ENCODE measurements around the gene LYPD4. TPM values are rescaled to one million over a fixed set of nuclear protein-coding genes. Genes with fewer than 3 reads are reported as not detected.

LYPD4 gene
- total RNA-seq, 2 experiments from 2014 or later, result not detected

DNA sequence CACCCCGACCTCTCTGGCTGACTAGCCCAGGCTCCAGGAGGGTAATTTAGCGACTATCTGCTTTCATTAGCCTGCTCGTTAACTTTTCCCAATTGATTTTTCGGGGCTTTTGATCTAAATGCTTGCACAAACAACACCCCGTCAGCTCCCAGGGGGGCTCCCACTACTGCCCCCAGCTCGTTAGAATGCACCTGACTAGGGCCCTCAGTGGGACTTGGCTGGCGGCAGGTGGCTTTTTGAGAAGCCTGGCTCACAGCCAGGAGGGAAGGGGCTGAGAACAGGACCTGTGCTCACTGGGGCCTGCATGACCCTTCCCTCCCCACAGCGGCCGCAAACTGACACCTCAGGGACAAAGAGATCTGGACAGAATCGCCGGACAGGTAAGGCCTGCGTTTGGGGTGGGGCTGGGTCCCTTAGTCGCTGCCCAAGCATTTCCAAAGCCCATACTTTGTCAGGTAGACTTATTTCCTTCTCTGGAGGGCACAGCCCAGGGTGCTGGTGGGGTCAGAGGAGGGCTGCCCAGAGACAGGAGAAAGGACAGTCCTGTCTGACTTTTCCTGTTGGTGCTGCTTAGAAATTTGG, 25.0 kb upstream of the LYPD4 start:
- intact Hi-C loops (cut with micrococcal nuclease), result no loop called here
- DNase-seq (no peak), ATAC-seq (no peak)
- H3K27me3 Mint-ChIP-seq, result no peaks in the 10 kb centered on the region
- peak overlapping the region; percentile 5 for H3K4me3 Mint-ChIP-seq
- peaks cover 77% of the 10 kb centered on the region for H3K4me1 Mint-ChIP-seq (ENCODE audit: low read depth)
- peak overlapping the region; percentile 84 for H3K27ac Mint-ChIP-seq
- ChIA-PET CTCF (interaction anchor here (1.1 to 6.7 kb wide), 2 partner anchors 10 to 18 kb away, joined by 3 to 48 read pairs; partner anchors contain the start of gene RPS19), POLR2A (interaction anchor here (0.8 to 13.4 kb wide), 10 partner anchors 8 to 89 kb away, joined by 3 to 282 read pairs (median 4); partner anchors contain the start of genes ARHGEF1, CD79A, RABAC1 and RPS19)
- no peaks in the 10 kb centered on the region for H3K9me3 Mint-ChIP-seq
- peaks cover 58% of the 10 kb centered on the region for H3K36me3 Mint-ChIP-seq (ENCODE audit: low read depth)
- TF ChIP-seq, protein P1, sequence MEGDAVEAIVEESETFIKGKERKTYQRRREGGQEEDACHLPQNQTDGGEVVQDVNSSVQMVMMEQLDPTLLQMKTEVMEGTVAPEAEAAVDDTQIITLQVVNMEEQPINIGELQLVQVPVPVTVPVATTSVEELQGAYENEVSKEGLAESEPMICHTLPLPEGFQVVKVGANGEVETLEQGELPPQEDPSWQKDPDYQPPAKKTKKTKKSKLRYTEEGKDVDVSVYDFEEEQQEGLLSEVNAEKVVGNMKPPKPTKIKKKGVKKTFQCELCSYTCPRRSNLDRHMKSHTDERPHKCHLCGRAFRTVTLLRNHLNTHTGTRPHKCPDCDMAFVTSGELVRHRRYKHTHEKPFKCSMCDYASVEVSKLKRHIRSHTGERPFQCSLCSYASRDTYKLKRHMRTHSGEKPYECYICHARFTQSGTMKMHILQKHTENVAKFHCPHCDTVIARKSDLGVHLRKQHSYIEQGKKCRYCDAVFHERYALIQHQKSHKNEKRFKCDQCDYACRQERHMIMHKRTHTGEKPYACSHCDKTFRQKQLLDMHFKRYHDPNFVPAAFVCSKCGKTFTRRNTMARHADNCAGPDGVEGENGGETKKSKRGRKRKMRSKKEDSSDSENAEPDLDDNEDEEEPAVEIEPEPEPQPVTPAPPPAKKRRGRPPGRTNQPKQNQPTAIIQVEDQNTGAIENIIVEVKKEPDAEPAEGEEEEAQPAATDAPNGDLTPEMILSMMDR (IDR thresholded peaks at IDR 0.05), result no peak

DNA sequence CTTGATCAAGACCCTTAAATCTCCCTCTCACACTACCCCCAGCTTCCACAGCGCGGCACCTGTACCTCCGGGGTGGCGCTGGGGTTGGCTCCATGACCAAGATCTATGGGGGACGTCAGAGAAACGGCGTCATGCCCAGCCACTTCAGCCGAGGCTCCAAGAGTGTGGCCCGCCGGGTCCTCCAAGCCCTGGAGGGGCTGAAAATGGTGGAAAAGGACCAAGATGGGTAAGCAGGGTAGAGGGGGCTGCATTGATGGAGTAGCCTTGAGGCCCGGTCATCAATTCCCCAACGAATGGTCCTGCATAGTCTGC, 24.5 kb upstream of the LYPD4 start:
- H3K4me1 Mint-ChIP-seq (ENCODE audit: low read depth), result peaks cover 80% of the 10 kb centered on the region
- TF ChIP-seq, protein P1 (IDR thresholded peaks at IDR 0.05), result no peak
- POLR2A ChIA-PET, result interaction anchor here (0.9 to 13.4 kb wide), 9 partner anchors 8 to 77 kb away, joined by 3 to 282 read pairs (median 5); partner anchors contain the start of genes ARHGEF1, CD79A and RPS19

DNA sequence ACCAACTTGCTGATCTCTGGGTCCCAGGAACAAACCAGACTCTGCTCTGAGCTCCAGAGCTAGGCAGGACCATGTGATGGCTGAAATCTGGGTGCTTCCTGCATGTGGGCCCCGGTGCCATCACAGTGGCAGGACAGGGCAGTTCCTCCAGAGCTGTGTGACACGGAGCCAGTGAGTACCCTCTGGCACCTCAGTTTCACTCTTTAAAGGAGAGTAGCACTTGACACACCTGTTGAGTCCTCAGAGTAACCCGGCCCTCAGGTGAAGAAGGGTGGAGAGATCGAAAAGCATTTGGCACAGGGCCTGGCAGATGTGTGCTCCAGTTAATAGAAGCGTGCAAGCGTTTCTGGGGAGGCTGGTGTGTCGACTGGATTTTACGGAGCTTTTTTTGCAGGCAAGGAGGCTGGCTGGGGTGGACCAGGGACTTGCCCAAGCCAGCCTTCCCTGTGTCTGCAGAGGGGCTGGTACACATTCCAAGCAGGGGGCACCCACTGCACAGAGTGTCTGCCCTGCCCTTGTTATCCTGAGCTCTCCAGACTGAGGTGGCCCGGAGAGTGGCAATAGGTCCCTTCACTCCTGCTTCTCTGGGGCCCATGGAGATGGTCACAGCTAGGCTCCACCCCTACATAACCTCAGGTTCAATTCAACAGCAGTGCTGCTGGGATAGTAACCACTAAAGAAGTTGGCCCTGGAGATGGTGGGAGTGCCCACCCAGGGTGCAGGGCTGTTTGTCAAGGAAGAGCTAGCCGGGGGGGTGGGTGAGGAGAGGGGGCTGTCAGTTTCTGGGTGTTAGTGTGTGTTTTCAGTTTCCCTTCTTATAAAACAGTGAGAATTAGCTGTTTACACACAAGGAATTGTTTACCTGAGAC, 23.9 kb upstream of the LYPD4 start:
- ChIA-PET POLR2A (interaction anchor here (0.9 to 13.4 kb wide), 13 partner anchors 7 to 466 kb away, joined by 3 to 282 read pairs (median 5); partner anchors contain the start of genes ARHGEF1, CD79A and RPS19), CTCF (interaction anchor here (1.1 to 6.7 kb wide), 2 partner anchors 9 to 20 kb away, joined by 3 to 48 read pairs; partner anchors contain the start of gene RPS19)
- Mint-ChIP-seq H3K36me3 (ENCODE audit: low read depth) (peaks cover 67% of the 10 kb centered on the region), H3K4me3 (peak overlapping the region; percentile 27), H3K9me3 (no peaks in the 10 kb centered on the region), H3K27me3 (no peaks in the 10 kb centered on the region), H3K4me1 (ENCODE audit: low read depth) (peaks cover 82% of the 10 kb centered on the region), H3K27ac (peak overlapping the region; percentile 84)
- ATAC-seq (no peak), DNase-seq (peak; percentile 4)
- intact Hi-C loops (cut with micrococcal nuclease), result no loop called here
- TF ChIP-seq, protein P1 (IDR thresholded peaks at IDR 0.05), result no peak

More for the DNA sequence above, 24.5 kb upstream of the LYPD4 start:
- DNase-seq (no peak), ATAC-seq (no peak)
- H3K27me3 Mint-ChIP-seq, result no peaks in the 10 kb centered on the region
- peak overlapping the region; percentile 27 for H3K4me3 Mint-ChIP-seq
- no peaks in the 10 kb centered on the region for H3K9me3 Mint-ChIP-seq
- intact Hi-C loops (cut with micrococcal nuclease), result no loop called here
- peaks cover 63% of the 10 kb centered on the region for H3K36me3 Mint-ChIP-seq (ENCODE audit: low read depth)
- CTCF ChIA-PET, result interaction anchor here (1.1 to 6.7 kb wide), 2 partner anchors 9 to 19 kb away, joined by 3 to 48 read pairs; partner anchors contain the start of gene RPS19
- H3K27ac Mint-ChIP-seq, result peak overlapping the region; percentile 84

DNA sequence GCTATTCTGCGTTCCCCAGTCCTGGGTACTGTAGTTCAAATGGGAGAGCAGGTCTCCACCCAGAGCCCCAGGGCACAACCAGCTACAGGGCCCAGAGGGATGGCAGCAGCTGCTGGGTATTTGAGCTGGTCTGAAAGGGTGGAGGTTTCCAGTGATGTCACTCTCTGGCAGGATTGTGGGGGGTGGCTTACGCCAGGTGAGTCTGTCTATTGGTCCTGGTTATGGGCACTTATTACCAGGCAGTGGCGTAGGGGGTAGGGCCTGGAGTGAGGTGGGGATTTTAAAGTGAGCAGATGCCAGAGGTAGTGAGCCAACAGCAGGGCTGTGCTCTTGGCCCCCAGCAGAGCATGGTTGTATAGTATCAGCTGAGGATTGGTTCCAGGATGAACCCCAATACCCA, 21.8 kb upstream of the LYPD4 start:
- ChIA-PET POLR2A (interaction anchor here (0.7 to 13.4 kb wide), 13 partner anchors 11 to 557 kb away, joined by 3 to 282 read pairs (median 5); partner anchors contain the start of genes ARHGEF1, CD79A and RABAC1), CTCF (no interaction called here)
- H3K4me1 Mint-ChIP-seq (ENCODE audit: low read depth), result peaks cover 85% of the 10 kb centered on the region
- H3K27me3 Mint-ChIP-seq, result no peaks in the 10 kb centered on the region
- peaks cover 71% of the 10 kb centered on the region for H3K36me3 Mint-ChIP-seq (ENCODE audit: low read depth)
- ATAC-seq (peak; percentile 32), DNase-seq (no peak)
- peak overlapping the region; percentile 79 for H3K27ac Mint-ChIP-seq
- H3K9me3 Mint-ChIP-seq, result no peaks in the 10 kb centered on the region
- TF ChIP-seq, protein P1 (IDR thresholded peaks at IDR 0.05), result no peak
- H3K4me3 Mint-ChIP-seq, result peak overlapping the region; percentile 23
- intact Hi-C loops (cut with micrococcal nuclease), result no loop called here

Measured in activated CD8-positive, alpha-beta T cell treated with anti-CD3 and anti-CD28 coated beads for 36 hours (primary cell).